Stomach (tissue), 4 donors: ENCODE results near the gene DCLK2.

Experiments
- CTCF ChIP-seq, 7 experiments: fragments of 450-650 bp in 4 of 7; fragments of 200-600 bp in 3 of 7; sonication (generic) in 3 of 7; IDR thresholded peaks; one replicate each; pipeline ENCODE4 v1.5.1; 2016 to 2019; ENCODE audit warnings: antibody characterized with exemption in 7 of 7, control low read depth in 2 of 7, mild to moderate bottlenecking in 1 of 7
- EP300 ChIP-seq: sonication (generic); formaldehyde crosslinking; IDR thresholded peaks from one replicate; pipeline ENCODE4 v1.6.1; 2017; ENCODE audit warnings: antibody characterized with exemption
- POLR2AphosphoS5 ChIP-seq, 3 donors: sonication (generic); formaldehyde crosslinking; IDR thresholded peaks; one replicate each; pipeline ENCODE4 v1.6.1; 2016; ENCODE audit warnings: antibody characterized with exemption in 3 of 3

DNA sequence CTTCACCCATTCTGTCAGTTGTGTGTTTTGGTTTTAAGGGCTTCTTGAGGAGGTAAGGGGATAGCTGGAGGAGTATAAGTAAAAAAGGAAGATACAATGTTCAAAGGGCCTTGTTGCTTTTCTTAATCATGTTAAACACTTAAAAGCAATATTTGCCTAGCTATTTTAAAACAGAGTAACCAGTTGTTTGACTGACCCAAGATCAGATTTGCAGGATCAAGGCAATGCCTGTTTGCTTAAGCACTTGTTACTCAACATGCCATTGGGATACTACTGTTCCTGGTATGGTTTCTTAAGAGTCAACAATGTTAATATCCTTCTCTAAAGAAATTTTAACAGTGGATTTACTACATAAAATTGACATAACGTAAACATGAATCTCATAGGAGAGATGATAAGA, 2.6 kb downstream of the DCLK2 start:
- TF ChIP-seq CTCF (IDR thresholded peaks at IDR 0.05) (no peak), EP300 (no peak), POLR2AphosphoS5 (IDR thresholded peaks at IDR 0.05) (peak in 1 of 3 donors; percentile 22)
